HepG2 (cell line): ENCODE data around the gene ADCY7. TPM values are rescaled to one million over a fixed set of nuclear protein-coding genes. Genes with fewer than 3 reads are reported as not detected.

ENCODE experiments used
- BORCS8-MEF2B ChIP-seq: sonication (generic); formaldehyde crosslinking; IDR thresholded peaks from 2 replicates; pipeline ENCODE4 v1.8.0; 2022; ENCODE audit warnings: mild to moderate bottlenecking, missing genetic modification reagents
- HINFP ChIP-seq: sonication (generic); formaldehyde crosslinking; IDR thresholded peaks from 2 replicates; pipeline ENCODE4 v1.4.0; 2020; ENCODE audit warnings: low read depth, mild to moderate bottlenecking, missing genetic modification reagents
- HNRNPLL ChIP-seq: fragments of 200-400 bp; formaldehyde crosslinking; IDR thresholded peaks from 2 replicates; pipeline ENCODE4 v1.6.1; 2017; ENCODE audit warnings: mild to moderate bottlenecking, low read depth, low read length; ENCODE audit not compliant: poor library complexity, severe bottlenecking
- HOXA3 ChIP-seq: sonication (generic); formaldehyde crosslinking; IDR thresholded peaks from 2 replicates; pipeline ENCODE4 v1.5.0; 2020; ENCODE audit warnings: missing genetic modification reagents
- JARID2 ChIP-seq: sonication (generic); formaldehyde crosslinking; IDR thresholded peaks from 2 replicates; pipeline ENCODE4 v1.8.1; 2023; ENCODE audit warnings: missing genetic modification reagents, inconsistent platforms; ENCODE audit not compliant: insufficient replicate concordance
- MLXIP ChIP-seq: sonication (generic); formaldehyde crosslinking; IDR thresholded peaks from 2 replicates; pipeline ENCODE4 v1.9.0; 2021; ENCODE audit warnings: missing genetic modification reagents, borderline replicate concordance
- MTERF4 ChIP-seq: sonication (generic); formaldehyde crosslinking; IDR thresholded peaks from 2 replicates; pipeline ENCODE4 v1.8.0; 2023; ENCODE audit warnings: mild to moderate bottlenecking, missing genetic modification reagents
- MXD1 ChIP-seq: sonication (generic); formaldehyde crosslinking; IDR thresholded peaks from 2 replicates; pipeline ENCODE4 v1.4.0; 2020; ENCODE audit warnings: mild to moderate bottlenecking, missing genetic modification reagents
- NFYC ChIP-seq: IDR thresholded peaks from 2 replicates; pipeline ENCODE4 v1.6.1; 2016; ENCODE audit warnings: missing genetic modification reagents, missing compliant biosample characterization
- POLR2AphosphoS2 ChIP-seq: IDR thresholded peaks from 2 replicates; pipeline ENCODE4 v1.6.1; 2011; ENCODE audit warnings: low read depth, low read length, improper control_type of control experiment
- SALL1 ChIP-seq: sonication (generic); formaldehyde crosslinking; IDR thresholded peaks from 2 replicates; pipeline ENCODE4 v1.8.0; 2022; ENCODE audit warnings: mild to moderate bottlenecking, missing genetic modification reagents
- ZFX ChIP-seq: sonication (generic); formaldehyde crosslinking; IDR thresholded peaks from 2 replicates; pipeline ENCODE4 v1.4.0; 2020; ENCODE audit warnings: mild to moderate bottlenecking, low read depth, missing genetic modification reagents, moderate library complexity
- ZNF441 ChIP-seq: sonication (generic); formaldehyde crosslinking; IDR thresholded peaks from 2 replicates; pipeline ENCODE4 v1.7.0; 2021; ENCODE audit warnings: missing genetic modification reagents, borderline replicate concordance
- ZNF710 ChIP-seq: sonication (generic); formaldehyde crosslinking; IDR thresholded peaks from 2 replicates; pipeline ENCODE4 v1.5.0; 2020; ENCODE audit warnings: mild to moderate bottlenecking, missing genetic modification reagents, borderline replicate concordance
- ZNF761 ChIP-seq: sonication (generic); formaldehyde crosslinking; conservative IDR thresholded peaks from 2 replicates; pipeline ENCODE4 v1.4.0; 2020; ENCODE audit warnings: mild to moderate bottlenecking, missing genetic modification reagents
- ZNF768 ChIP-seq: sonication (generic); formaldehyde crosslinking; IDR thresholded peaks from 2 replicates; pipeline ENCODE4 v1.4.0; 2020; ENCODE audit warnings: missing genetic modification reagents
- ZNF770 ChIP-seq: sonication (generic); formaldehyde crosslinking; IDR thresholded peaks from 2 replicates; pipeline ENCODE4 v1.5.0; 2020; ENCODE audit warnings: mild to moderate bottlenecking, missing genetic modification reagents
- polyA plus RNA-seq, 8 experiments: library from polyadenylated mRNA; depleted of rRNA in 3 of 8; stranded (reverse) in 7 of 8; unstranded in 1 of 8; fragments of >200 nt; fragmentation: Illumina TruSeq in 4 of 8; extraction: Trizol in 4 of 8; gene quantifications; 2 replicates each; pipeline versions ENCODE4 v1.2.1 to v1.2.3, GENCODE V29; 2011 to 2016; ENCODE audit warnings: low read depth in 4 of 8, missing spikeins in 1 of 8, mixed read lengths in 1 of 8; ENCODE audit not compliant: insufficient read depth in 1 of 8
- total RNA-seq, 5 experiments: library from RNA; depleted of rRNA; stranded (reverse); fragments of >200 nt; fragmentation: Illumina TruSeq; extraction: Trizol; gene quantifications; 2 replicates each; pipeline ENCODE4 v1.2.3, GENCODE V29; 2016; ENCODE audit warnings: low read depth in 1 of 5

ADCY7 gene
- total and polyA plus RNA-seq, 2 of the 13 experiments (the other 11 are each of a cell fraction or from before 2014, with no cell fraction given), result 2.2 to 4.3 TPM

- TF ChIP-seq ZNF710 (CRISPR knock-in tag), result 0 out of 2 replicates have a peak, but pooled peaks have one; percentile 54
- no peak for TF ChIP-seq MLXIP (CRISPR knock-in tag)
- 0 out of 2 replicates have a peak, but pooled peaks have one; percentile 30 for TF ChIP-seq HOXA3 (CRISPR knock-in tag)
- peak; percentile 35; the same call in 1 of the 2 replicates for TF ChIP-seq MXD1 (CRISPR knock-in tag)
- no peak for TF ChIP-seq POLR2AphosphoS2
- TF ChIP-seq HINFP (CRISPR knock-in tag), result 0 out of 2 replicates have a peak, but pooled peaks have one; percentile 18
- TF ChIP-seq MTERF4 (CRISPR knock-in tag), result no peak
- TF ChIP-seq ZNF770 (CRISPR knock-in tag), result no peak
- no peak for TF ChIP-seq JARID2 (CRISPR knock-in tag)
- peak; percentile 73; the same call in 1 of the 2 replicates for TF ChIP-seq ZNF768 (CRISPR knock-in tag)
- TF ChIP-seq BORCS8-MEF2B (CRISPR knock-in tag), result 0 out of 2 replicates have a peak, but pooled peaks have one; percentile 4
- peak; percentile 49; the same call in 1 of the 2 replicates for TF ChIP-seq ZFX (CRISPR knock-in tag)
- TF ChIP-seq ZNF761 (CRISPR knock-in tag), result no peak
- TF ChIP-seq SALL1 (CRISPR knock-in tag), result 0 out of 2 replicates have a peak, but pooled peaks have one; percentile 26
- no peak for TF ChIP-seq NFYC
- no peak for TF ChIP-seq ZNF441 (CRISPR knock-in tag)
- TF ChIP-seq HNRNPLL, result no peak
Observed at GRCh38 chr16:50265260-50265659, 1.1 kb upstream of the ADCY7 start (continued).
